Measurements from ENCODE around the gene ARPC2. TPM values are rescaled to one million over a fixed set of nuclear protein-coding genes. Genes with fewer than 3 reads are reported as not detected.

The ARPC2 gene
- total RNA-seq, 4 donors from 2014 or later, result 65.5 to 343 (median 275) TPM

- Histone ChIP-seq H3K36me3 (no peaks in the 10 kb centered on the region), H3K27ac (peak overlapping the region; percentile 96 to 98 (median 98)), H3K27me3 (no peaks in the 10 kb centered on the region), H3K4me3 (peak overlapping the region in 2 of 4 donors; percentile 81 to 88), H3K9me3 (no peaks in the 10 kb centered on the region), H3K4me1 (peaks cover 59 to 89% (median 87%) of the 10 kb centered on the region in 4 donors)
- no peak for DNase-seq
- WGBS, 2 donors (ENCODE audit: low coverage in 1 of 2), result 0 to 21% methylated on average over 3 to 6 of the region's 6 CpGs
- in situ Hi-C loops (cut with MboI; ENCODE audit: low pct_ligation_motif_present in 1 of 4, low pct_unique_long_range_greater_than_20kb in 1 of 4, low sequenced_read_pairs in 3 of 4), result loop anchor here in 3 of 4 donors (10.0 to 25.0 kb wide), 2 partner anchors 98 to 105 kb away; partner anchors contain the start of genes CTDSP1 (in 3 of the 3) and SLC11A1 (in 2 of the 3)
- intact Hi-C loops (cut with DNase I; ENCODE audit: low total_unique reads), result no loop called here
- TF ChIP-seq POLR2AphosphoS5 (IDR thresholded peaks at IDR 0.05) (peak; percentile 50 to 61 (median 58)), POLR2A (IDR thresholded peaks at IDR 0.05) (peak; percentile 39), CTCF (IDR thresholded peaks at IDR 0.05) (peak in 1 of 5 experiments; percentile 26), EP300 (IDR thresholded peaks at IDR 0.05; ENCODE audit: low read depth) (peak; percentile 71)
Measured at GRCh38 chr2:218289639-218290315, 72.8 kb downstream of the ARPC2 start.

- TF ChIP-seq POLR2AphosphoS5 (IDR thresholded peaks at IDR 0.05) (no peak), POLR2A (IDR thresholded peaks at IDR 0.05) (no peak), EP300 (IDR thresholded peaks at IDR 0.05; ENCODE audit: low read depth) (no peak), CTCF (IDR thresholded peaks at IDR 0.05) (no peak)
- Histone ChIP-seq H3K9me3 (no peaks in the 10 kb centered on the region), H3K4me3 (peak overlapping the region; percentile 73 to 88 (median 79)), H3K4me1 (peaks cover 55 to 89% (median 84%) of the 10 kb centered on the region in 4 donors), H3K27ac (peak overlapping the region; percentile 96 to 98 (median 98)), H3K36me3 (no peaks in the 10 kb centered on the region), H3K27me3 (no peaks in the 10 kb centered on the region)
- peak; percentile 58 for DNase-seq
- in situ Hi-C loops (cut with MboI; ENCODE audit: low pct_ligation_motif_present in 1 of 4, low pct_unique_long_range_greater_than_20kb in 1 of 4, low sequenced_read_pairs in 3 of 4) (loop anchor here in 3 of 4 donors (10.0 to 25.0 kb wide), 2 partner anchors 97 to 104 kb away; partner anchors contain the start of genes CTDSP1 (in 3 of the 3) and SLC11A1 (in 2 of the 3)), intact Hi-C loops (cut with DNase I; ENCODE audit: low total_unique reads) (no loop called here)
- WGBS, 2 donors (ENCODE audit: low coverage in 1 of 2), result 33 to 50% methylated on average over 2 to 12 of the region's 12 CpGs
Measured at GRCh38 chr2:218290316-218291261, 73.6 kb downstream of the ARPC2 start.

GRCh38 chr2:218291318-218292047 is 74.5 kb downstream of the ARPC2 start:
- H3K4me3 ChIP-seq, result peak overlapping the region; percentile 73 to 88 (median 79)
- H3K27ac ChIP-seq, result peak overlapping the region; percentile 96 to 98 (median 98)
- intact Hi-C loops (cut with DNase I; ENCODE audit: low total_unique reads) (no loop called here), in situ Hi-C loops (cut with MboI; ENCODE audit: low pct_ligation_motif_present in 1 of 4, low pct_unique_long_range_greater_than_20kb in 1 of 4, low sequenced_read_pairs in 3 of 4) (loop anchor here in 3 of 4 donors (10.0 to 25.0 kb wide), 2 partner anchors 96 to 103 kb away; partner anchors contain the start of genes CTDSP1 (in 3 of the 3) and SLC11A1 (in 2 of the 3))
- H3K27me3 ChIP-seq, result no peaks in the 10 kb centered on the region
- DNase-seq, result no peak
- TF ChIP-seq CTCF (IDR thresholded peaks at IDR 0.05), result no peak
- TF ChIP-seq POLR2A (IDR thresholded peaks at IDR 0.05), result no peak
- TF ChIP-seq EP300 (IDR thresholded peaks at IDR 0.05; ENCODE audit: low read depth), result no peak
- peak in 1 of 3 donors; percentile 40 for TF ChIP-seq POLR2AphosphoS5 (IDR thresholded peaks at IDR 0.05)
- H3K4me1 ChIP-seq, result peaks cover 46 to 81% (median 75%) of the 10 kb centered on the region in 4 donors
- H3K9me3 ChIP-seq, result no peaks in the 10 kb centered on the region
- H3K36me3 ChIP-seq, result no peaks in the 10 kb centered on the region
- WGBS, 2 donors (ENCODE audit: low coverage in 1 of 2), result 28% methylated on average over 12 of the region's 12 CpGs; no CpG with 5 or more reads in 1 of the 2 donors

Data from transverse colon (tissue), 4 donors.